Stimulated activated CD4-positive, alpha-beta T cell treated with anti-CD3 and anti-CD28 coated beads, Interleukin-1b, Interleukin-23, amount 100 ng/mL, for 24 hours (primary cell): ENCODE data around the gene SLC39A6.
"Not testable (repeated sequence)": the region's sequence is repeated elsewhere in the genome, so short reads cannot be mapped to it uniquely, and the experiment has no call there.

Experiments
- DNase-seq, 4 experiments: peaks; one replicate each; pipeline ENCODE4 v3.0.0-alpha.2; 2020; ENCODE audit warnings: low read depth in 4 of 4, low spot score in 1 of 4

SLC39A6 gene

DNA sequence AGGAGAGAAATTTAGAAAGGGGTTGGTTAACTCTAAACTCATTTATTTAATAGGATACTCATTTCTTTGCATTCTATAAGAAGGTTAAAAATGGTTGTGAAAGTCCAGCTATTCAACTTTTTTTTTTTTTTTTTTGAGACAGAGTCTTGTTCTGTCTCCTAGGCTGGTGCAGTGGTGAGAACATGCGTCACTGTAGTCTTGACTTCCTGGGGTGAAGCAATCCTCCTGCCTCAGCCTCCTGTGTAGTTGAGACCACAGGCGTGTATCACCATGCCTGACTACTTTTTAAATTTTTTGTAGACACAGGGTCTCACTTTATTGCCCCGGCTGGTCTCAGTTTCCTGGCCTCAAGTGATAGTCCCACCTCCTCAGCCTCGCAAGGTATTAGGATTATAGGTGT lies 12.4 kb upstream of the SLC39A6 start:
- DNase-seq = no peak

DNA sequence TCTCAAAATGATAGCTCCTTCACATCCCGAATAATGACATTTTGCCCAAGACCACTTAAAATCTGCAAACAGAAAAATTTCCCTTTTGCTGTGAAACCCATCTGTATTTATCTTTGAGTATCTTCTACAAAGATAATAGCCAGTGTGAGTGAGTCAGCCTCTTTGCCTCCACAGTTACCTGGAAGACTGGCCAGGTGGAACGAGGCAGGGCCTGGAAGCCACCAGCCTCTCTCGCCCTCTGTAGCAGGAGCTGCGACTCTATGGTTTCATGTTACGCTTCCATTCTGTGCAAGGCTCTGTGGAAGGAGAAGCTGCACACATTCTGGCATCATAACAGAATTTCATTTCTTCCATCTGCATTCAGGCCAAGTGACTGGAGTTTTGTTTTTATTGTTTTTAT lies 10.1 kb upstream of the SLC39A6 start:
- DNase-seq = no peak

DNA sequence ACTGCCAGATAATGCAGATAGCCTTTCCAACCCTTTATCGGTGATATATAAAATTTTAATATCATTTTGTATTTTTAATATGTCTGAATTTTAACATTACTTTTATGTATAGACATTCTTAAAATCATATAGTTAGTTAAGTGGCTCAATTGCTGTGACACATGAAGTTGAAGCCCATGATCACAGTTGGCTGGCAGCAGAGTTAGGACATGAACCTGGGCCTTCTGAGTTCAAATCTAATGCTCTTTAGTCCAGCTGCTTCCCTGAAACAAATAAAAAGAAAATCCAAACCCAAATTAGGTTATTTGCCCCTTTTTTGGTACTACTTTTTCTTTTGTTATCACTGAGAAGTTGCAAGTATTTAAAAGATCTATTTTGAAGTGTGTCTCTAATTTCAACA lies 6.1 kb upstream of the SLC39A6 start:
- no peak for DNase-seq

DNA sequence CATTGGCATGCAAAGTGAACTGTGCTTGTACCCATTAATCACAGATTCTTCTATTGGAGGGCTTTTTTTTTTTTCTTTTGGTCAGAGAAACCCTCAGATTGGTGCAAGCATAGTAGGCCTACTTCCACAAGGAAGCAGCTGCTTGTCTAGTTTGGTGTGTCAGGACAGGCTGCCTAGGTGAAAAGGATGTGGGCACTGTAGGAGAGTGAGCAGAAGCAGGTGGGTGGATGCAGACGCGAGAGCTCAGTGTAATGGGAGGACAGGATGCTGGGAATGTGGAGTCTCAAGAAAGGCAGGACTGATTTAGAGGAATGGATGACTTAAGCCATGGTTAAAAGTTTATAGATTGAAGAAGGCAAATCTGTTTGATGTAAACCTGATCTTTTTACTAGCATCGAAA lies 3.6 kb upstream of the SLC39A6 start:
- no peak for DNase-seq

DNA sequence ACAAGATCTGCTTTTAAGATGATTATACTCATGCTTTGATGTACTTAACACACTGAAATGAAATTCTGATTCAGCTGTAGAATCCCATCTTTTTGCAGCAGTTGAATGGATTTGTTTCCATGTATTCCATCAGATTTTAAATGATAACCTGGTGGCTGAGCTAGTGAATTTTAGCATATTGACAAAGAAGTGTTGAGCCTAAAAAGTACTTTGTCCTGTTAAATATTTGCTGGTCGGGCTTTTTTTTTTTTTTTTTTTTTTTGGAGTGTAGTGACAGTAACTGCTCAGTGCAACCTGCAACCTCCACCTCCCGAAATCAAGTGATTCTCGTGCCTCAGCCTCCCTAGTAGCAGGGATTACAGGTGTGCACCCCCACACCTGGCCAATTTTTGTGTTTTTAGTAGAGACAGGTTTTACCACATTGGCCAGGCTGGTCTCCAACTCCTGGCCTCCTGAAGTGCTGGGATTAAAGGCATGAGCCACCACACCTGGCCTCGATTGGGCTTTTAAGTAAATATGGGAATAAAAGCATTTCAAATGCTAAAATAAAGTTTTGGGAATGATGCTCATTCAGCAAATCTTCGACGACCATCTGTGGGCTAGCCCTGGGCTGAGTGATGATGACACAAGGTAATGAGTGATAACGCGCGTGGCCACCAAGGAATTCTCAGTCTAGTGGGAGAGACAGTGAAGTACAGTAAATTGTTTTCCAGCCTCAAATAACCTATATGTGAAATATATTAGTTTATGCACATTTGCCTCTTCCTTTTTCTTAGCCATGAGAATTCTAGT lies 2.7 kb upstream of the SLC39A6 start:
- DNase-seq = no peak

DNA sequence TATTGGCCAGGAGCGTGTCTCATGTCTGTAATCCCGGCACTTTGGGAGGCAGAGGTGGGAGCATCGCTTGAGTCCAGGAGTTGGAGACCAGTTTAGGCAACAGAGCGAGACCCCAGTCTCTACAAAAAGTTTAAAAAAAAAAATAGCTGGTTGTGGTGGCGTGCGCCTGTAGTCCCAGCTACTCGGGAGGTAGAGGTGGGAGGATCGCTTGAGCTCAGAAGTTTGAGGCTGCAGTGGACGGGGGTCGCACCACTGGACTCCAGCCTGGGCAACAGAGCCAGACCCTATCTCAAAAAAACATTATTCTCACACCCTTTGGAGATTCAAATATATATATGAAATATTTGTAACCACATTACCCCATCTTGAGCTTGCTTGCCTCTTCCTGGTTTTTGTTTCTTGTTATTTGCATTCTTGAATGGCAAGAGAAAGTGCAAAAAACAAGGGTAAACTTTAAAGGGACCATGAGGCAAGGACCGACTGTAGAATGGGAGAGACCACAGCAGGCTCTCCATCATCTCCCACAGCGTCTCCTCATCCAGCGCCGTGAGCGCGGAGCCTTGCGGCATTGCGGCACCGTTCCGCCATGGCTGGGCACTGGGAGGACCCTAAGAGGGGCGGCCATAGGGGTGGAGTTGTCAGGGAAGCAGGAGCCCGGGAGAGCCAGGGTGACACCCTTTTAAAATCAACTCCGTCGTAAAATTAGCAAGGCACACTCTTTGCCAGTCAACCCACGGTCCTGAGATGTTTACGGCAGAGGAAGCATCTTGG lies 1.9 kb upstream of the SLC39A6 start:
- DNase-seq = no peak

DNA sequence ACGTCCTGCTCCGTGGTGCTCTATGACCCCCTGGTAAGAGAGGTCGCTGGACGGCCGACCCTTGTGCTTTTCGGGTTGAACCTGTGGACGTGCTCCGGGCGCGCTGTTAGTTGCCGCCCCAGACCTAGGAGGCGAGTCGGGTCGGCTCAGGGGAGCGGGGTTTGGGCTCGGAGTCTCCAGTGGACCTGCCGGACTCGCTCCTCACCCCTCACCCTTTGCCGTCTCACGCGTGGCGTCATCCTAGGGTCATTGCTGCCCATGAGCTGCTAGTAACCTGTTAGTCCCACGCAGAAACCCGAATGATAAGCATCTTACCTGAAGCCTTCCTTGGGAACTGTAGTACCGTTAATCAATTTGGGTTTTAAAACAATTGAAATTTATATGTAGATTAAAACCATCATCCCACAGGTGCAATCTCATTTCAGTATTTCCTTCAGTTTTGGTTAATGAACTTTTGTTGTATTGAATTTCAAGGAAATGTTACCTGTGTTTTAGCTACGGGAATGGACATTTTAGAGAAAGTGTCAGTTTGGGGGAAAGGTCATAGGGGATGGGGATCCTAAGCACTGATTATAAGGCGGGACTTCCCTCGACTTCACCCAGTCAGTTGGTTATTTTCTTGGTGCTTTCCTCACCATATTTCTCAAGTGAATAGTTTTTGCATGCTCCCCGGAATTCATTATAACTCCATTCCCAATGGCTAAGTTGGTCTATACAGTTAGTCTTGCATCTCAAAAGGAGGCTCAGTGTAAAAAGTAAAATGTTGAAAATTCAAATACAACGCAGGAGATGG lies 1.1 kb upstream of the SLC39A6 start:
- DNase-seq = no peak

DNA sequence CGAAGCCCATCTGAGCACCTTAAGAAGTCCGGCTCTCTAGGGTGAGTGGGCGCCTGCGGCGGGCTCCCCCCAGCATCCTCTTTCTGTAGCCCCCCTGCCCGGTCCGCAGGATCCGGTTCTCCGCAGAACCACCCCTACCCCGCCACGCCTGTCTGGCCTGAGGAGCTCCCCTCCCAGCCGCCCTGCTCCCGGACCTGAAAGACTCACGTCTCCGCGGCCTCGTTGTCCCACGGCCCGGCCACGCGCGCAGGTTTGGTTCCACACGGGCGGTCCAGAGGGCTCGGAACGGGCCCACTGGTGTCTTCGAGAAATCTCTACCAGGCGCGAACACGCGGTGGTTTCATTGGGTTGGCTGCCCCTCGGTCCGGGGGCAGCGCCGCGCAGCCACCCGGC lies 237 bp downstream of the SLC39A6 start:
- no peak for DNase-seq

DNA sequence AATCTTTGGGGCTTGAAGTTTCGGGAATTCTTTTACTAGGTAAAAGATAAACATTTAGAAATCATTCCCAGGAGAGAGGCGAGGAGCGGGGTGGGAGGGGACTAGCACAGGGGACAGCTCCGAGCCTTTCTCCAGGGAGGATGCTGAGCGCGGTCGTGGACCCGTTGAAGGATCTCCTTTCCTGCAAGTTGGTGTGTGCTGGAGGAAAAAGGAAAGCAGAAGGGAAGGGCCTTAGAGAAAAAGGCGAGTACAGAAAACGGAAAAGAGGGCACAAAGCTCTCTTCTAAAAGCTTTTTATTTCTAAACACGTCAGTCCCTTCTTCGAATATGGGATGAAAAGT lies 640 bp downstream of the SLC39A6 start:
- DNase-seq = no peak

DNA sequence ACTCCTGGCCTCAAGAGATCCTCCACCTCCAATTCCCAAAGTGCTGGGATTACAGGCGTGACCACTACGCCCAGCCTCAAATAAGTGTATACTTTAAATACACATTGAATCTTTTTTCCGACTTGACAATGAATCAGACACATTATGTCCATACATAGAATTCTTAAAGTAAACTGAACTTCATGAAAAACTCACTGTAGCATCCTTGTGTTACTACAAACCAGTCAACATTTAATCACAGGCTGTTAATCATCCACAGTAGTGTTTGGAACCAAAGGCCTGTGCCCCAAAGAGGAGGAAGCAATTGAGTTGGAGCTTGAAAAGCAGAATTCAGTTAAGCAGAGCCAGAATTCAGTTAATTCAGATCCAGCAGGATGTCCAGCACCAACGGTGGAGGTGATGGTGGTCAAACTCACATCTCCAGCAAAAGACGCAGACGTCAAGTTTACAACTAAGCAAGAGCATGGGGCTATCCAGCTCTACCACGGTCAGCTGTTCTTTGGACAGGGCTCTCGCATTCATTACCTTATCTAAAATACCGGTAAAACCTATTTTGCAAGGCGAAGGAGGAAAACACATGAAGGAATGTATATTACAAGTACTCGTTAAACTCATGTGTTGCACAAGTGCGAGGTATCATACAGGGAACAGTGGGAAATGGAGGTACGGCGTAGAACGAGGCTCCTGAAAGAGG lies 1.2 kb downstream of the SLC39A6 start:
- no peak for DNase-seq

DNA sequence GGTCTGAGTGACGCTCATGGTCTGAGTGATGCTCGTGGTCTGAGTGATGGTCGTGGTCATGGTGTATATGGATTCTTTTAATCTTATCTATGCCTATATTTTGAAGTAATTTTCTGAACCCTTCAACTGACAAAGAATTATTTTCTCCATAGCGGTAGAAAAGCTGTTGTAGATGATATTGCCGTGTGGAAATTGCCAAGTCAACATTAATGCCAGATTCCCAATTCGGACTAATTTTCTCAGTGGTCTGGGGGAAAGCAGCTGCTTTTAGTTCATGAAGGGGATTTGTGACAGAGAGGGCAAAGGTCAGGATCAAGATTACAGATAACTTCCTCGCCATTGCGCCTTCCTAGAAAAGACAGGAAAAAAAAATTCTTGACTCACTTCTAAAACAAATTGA lies 2.5 kb downstream of the SLC39A6 start:
- no peak for DNase-seq

DNA sequence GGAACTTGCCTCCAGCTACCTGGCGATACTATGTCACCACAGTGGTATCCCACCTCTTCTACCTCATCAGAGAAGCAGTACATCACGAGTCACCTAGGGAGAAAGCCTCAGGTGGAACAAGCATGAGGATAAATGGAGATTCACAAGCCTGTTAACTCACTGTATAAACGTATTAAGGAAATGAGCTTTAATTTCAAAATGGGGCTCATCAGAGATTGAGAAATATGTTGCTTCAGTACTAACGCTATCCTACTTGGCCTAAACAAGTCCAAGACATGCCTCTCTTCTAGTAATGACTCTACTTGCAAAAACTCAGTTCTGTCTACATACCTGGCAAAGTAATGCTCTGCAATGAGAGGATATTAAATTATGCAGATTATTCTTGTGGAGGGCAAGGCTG lies 4.3 kb downstream of the SLC39A6 start:
- no peak for DNase-seq

DNA sequence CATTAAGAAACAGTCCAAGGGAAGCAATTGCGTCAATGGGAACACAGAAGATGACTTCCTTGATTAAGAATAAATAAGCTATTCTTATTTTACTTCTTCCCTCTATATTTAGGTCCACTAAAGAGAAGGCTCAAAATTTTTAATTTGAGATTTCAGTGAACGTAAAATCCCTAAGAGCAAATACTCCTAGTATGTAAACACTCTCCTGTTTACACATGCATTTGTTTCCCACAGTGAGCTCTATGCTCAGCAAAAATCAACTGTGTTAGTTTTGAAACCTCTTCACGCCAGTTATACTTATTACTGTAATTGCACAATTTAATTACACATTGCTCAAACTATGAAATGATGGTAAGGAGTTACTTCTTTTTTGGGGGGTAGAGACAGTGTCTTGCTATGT lies 8.8 kb downstream of the SLC39A6 start:
- DNase-seq = no peak

DNA sequence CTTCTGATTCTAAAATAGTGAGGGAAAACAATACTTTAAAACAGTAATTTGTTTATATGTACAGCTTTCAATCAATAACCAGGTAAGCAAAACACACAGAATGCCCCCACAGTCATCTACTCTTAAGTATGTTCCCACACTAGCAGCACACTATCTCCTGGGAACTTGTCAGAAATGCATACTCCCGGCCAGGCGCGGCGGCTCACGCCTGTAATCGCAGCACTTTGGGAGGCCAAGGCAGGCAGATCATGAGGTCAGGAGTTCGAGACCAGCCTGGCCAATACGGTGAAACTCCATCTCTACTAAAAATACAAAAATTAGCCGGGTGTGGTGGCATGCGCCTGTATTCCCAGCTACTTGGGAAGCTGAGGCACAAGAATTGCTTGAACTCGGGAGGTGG lies 12.4 kb downstream of the SLC39A6 start:
- not testable (repeated sequence) for DNase-seq

DNA sequence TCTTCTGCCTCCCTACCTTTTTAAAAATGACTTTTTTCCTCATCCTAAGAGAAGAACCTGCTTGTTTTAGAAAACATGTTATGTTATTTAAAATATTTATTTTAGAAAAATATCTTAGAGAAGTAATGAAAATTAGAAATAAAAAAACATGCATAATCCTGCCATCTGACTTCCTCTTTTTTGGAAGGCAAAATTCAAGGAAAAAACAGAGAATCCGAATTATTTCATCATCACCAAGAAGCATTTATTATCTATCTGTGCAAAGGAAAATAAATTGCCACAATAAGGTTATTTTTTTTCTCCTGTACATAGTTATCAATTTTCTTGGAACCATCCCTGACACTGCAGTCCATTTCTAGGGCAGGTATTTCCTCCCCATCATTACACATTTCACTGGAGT lies 14.4 kb downstream of the SLC39A6 start:
- DNase-seq = no peak

DNA sequence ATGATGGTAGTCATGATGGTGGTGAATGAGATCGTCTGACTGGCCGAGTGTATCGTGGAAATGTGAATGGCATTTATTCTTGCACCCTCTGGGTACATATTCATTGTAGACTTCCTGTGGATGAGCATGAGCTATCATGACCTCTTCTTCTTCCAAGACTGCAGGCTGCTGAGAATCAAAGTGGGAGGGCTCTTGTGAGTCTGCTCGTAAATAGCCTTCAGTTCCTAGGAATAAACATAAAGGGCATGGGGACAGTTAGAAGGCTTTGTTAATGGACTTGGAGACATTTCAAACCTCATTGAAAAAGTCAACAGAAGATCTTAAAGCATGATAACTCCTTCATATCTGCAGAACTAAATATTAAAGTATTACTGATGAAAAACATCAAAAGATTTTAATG lies 14.9 kb downstream of the SLC39A6 start:
- DNase-seq = no peak

DNA sequence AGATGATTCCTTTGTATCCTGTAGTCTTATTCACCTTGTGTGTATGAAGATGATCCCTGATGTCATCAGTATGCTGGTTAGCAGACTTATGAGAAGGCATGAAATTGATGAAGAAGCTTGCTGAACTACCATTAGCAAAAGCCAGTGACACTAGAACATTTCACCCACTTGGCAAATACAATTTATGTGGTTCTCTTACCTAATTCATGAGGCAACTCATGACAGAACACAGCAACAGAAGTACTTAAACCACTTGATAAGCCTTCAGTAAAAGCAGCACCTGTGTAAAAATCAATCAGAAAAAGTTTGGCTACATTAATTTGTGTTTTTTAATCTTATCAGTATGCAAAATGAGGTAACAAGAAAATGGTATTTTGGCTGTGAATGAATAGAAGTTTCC lies 16.8 kb downstream of the SLC39A6 start:
- no peak for DNase-seq

DNA sequence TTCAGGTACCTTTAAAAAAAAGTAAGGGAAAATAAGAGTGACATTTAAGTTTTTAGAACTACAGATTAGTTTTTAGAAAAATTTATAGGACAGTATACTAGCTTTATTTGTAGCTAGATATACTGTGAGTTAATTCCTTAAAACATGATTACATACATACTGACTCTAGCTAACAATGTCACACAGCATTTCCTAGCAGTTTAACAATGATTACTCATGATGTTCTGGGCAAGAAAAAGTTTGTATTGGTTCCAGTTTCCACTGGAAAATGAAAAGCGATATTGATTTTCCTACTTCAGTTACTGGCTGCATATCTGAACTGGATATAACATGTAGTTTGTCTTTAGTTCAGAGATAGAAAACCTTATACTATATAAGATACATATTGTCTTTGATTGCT lies 19.4 kb downstream of the SLC39A6 start:
- no peak for DNase-seq

DNA sequence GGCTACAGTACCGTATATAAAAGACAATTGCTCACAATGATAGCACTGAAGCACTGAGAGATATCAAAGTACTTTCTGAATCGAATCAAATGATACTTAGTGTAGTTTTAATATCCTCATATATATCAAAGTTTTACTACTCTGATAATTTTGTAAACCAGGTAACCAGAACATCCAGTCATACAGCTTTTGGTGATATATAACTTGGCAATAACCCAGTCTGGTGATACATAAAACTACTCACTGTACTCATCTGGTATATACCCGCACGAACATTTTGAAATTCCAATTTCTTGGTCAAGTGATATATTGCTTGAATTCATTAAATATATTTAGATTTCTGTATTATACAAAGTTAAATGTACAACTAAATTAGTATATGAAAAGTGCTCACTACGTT lies 20.5 kb downstream of the SLC39A6 start:
- DNase-seq = no peak

DNA sequence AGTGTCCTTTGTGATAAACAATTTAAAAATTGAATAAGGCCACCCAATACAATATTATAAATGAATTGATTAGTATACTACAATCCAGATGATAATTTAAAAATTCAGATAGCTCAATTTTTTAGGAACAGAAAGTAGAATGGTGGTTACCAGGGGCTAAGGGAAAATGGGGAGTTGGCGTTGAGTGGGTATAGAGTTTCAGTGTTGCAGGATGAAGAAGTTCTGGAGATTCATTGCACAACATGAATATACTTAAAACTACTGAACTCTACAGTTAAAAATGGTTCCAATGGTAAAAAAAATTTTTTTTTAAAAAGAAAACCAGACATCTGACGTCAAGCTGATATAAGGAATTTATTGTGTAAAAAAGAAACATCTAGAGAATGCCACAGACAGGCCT lies 20.9 kb downstream of the SLC39A6 start:
- DNase-seq = no peak

DNA sequence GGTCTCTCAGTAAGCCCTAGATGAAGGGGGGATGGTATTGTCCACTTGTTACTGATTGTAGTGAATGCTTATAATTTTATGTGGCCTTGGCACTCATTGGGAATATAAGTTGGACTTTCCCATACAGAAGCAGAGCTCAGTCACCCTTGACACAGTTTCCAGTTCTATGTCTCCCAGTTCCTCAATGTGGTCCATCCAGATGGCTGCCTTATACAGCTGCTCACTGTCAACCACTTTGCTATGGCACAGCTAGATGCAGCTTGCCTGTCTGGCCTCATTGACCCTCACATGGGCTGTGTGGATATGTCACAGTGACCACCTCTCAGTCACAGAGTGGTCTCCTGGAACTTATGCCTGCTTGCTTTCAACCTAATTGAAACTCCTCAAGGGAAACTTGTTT lies 21.7 kb downstream of the SLC39A6 start:
- no peak for DNase-seq

DNA sequence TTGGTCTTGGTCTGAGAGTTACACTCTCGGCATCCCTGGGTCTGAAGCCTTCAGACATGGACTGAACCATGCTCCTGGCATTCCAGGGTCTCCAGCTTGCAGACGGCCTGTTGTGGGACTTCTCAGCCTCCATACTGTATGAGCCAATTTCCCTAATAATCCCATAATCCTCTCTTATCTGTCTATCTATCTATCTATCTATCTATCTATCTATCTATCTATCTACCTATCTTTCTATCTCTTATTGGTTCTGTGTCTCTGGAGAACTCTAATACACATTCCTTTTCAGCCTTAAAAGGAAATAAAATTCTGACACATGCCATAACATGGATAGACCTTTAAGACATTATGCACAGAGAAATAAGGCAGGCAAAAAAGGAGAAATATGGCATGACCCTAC lies 24.4 kb downstream of the SLC39A6 start:
- DNase-seq = no peak
